HuH-7 (cell line): ENCODE results near the gene ZNF292.
"Not testable (repeated sequence)": the region's sequence is repeated elsewhere in the genome, so short reads cannot be mapped to it uniquely, and the experiment has no call there.

Source experiments
- DNase-seq: peaks from one replicate; pipeline ENCODE4 v3.0.0; 2011; ENCODE audit warnings: low spot score

Gene ZNF292

DNA sequence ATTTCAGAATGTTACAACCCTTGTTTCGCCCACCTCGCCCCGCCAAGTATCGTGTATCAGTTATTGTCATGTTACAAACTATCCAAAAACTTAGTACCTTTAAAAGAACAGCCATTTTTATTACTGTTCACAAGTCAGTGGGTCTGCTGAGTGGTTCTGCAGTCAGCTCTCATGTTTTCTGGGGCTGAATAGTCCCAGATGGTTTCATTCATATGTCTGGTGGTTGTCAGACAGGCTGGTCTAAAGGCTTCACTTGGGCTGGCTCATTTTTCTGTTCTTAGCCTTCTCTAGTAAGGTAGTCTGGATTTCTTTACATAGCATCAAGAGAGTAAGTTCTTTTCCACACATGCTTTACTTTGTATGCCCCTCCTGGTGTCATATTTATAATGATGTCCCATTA, 8.6 kb downstream of the ZNF292 start:
- no peak for DNase-seq

DNA sequence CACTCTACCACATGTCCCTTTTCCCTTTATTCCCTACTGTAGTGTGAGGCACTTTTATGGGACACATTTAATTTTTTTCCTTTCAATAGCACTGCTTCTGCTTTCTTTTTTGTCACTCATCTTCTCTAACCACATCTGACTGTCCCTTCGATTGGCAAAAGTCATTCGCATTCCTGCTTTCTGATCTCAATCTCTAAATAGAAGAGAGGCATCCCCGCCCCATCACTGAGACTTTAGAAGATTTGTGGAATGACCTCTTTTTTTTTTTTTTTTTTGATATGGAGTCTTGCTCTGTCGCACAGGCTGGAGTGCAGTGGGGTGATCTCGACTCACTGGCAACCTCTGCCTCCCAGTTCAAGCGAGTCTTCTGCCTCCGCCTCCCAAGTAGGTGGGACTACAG, 9.1 kb downstream of the ZNF292 start:
- no peak for DNase-seq

DNA sequence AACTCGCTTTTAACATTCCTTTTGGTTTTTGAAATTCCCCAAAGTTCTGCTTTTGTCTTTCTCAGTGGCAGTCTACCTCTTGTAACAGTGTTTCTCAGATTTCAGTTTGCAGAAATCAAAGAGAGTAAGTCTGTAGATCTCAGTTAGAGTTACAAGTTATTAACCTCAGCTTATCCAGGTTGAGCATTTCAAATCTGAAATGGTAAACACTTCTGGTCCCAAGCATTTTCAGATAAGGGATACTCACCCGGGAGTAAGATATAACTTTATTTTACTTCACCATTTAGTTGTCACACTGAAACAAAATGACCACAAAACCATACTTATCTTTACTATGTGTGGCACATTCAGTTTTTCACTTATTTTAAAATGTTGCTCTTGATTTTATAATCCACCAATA, 9.8 kb downstream of the ZNF292 start:
- no peak for DNase-seq

- DNase-seq, result no peak
Measured at GRCh38 chr6:87171938-87172633, 16.7 kb downstream of the ZNF292 start.

DNA sequence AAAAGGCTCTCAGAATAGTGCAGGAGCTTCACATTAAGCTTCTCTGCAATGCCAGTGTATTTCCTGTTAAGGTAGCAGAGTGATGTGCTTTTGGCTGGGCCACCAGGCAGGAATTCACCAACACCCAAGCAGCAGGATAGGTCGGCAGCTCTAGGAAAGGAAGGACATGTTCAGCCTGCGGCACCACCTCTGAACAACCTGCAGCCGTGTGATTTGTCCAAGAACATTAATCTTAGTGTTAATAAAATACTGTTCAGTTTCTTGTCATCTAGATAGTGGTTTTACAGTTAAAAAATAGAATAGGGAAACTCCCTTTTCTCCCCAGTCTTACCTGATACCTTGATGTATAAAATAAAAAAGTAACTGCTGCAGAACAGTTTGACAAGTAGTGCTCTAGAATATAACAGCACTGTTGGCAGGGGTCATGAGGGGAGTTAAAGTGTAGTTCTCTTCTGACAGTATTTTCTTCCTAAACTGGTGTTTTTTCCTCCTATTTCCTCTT, 18.8 kb downstream of the ZNF292 start:
- no peak for DNase-seq

GRCh38 chr6:87176493-87176892, 21.1 kb downstream of the ZNF292 start:
- DNase-seq, result no peak

DNA sequence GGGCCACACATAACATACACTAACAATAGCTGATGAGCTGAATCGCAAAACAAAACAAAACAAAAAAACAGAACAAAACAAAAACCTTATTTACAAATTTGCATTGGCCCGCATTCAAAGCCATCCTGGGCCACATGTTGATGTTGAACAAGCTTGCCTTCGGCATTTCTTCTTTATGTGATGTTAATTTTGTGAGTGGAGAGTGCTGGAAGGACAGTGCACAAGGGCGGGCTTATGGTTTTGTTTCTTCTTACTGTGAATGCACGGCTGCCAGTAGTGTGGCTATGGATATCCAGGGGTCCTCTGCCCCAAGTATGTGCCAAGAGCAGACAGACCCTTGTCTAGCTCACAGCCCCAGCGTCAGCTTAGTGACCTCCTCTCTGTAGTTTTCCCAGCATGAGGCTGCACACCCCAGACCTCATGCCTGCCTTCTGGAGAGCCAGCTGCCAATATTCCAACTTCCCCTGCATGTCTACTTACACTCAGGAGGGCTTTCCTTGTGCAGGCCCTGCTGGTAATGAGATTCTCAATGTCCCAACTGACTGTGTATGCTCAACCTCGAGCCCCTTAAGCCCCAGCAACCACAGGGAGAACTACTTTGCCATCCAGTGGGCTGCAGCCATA, 24.9 kb downstream of the ZNF292 start:
- no peak for DNase-seq

DNA sequence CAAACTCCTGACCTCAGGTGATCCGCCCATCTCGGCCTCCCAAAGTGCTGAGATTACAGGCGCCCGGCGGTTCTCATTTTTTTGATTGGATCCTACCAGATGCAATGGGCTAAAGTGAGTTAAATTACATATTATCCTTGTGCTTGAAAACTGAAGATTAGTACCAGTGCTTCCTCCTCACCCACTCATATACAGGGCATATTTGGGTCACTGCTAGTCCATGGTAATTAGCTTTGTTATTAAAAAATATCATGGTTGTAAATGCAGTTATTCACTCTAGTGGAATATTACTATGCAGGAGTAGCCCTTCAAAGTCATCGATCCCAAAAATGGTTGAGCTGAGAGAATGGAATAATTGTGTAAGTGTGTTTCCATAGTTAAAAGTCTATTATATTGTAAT, 26.5 kb downstream of the ZNF292 start:
- no peak for DNase-seq

- DNase-seq, result no peak
Measured at GRCh38 chr6:87182321-87182720, 27.0 kb downstream of the ZNF292 start.

GRCh38 chr6:87182940-87183339, 27.6 kb downstream of the ZNF292 start:
- no peak for DNase-seq

DNA sequence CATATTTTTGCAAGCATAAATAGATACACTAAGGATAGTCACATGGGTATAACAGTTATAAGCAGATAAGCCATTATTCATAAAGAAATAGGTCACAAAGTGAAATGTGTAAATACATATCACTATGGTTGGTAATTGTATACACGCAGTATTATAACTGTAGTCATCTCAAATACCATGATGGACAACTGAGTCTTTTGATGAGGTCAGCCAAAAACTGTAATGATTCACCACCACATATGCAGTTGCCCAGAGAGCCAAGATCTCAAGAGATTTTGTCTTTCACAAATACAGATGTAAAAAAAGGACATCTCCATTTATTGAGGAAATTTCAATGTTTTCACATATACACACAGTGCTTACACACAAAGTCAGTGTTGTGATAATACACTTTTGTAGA, 28.3 kb downstream of the ZNF292 start:
- DNase-seq, result no peak

DNA sequence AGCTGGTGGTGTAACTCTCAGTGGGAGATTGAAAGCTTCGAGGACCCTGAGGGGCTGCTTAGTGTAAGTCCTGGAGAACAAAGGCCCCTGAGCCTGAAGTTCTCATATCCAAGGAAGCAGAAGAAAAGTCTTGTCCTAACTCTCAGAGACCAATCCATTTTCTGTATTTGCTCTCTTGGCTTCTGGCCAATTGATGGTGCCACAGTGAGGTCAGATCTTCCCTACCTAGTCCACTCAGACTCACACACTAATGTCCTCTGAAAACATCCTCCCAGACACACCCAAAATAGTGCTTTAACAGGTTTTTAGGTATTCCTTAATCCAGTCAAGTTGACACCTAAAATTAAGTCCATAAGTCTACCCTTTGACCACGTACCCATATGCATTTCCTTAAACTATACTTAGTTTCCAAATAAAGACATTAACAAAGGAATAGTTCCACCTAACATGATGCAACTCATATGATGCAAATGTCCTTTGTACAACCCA, 29.4 kb downstream of the ZNF292 start:
- no peak for DNase-seq

GRCh38 chr6:87196275-87196842, 41.0 kb downstream of the ZNF292 start:
- DNase-seq, result no peak

GRCh38 chr6:87197547-87197946, 42.2 kb downstream of the ZNF292 start:
- DNase-seq, result no peak

GRCh38 chr6:87198022-87198810, 42.9 kb downstream of the ZNF292 start:
- DNase-seq, result not testable (repeated sequence)

DNA sequence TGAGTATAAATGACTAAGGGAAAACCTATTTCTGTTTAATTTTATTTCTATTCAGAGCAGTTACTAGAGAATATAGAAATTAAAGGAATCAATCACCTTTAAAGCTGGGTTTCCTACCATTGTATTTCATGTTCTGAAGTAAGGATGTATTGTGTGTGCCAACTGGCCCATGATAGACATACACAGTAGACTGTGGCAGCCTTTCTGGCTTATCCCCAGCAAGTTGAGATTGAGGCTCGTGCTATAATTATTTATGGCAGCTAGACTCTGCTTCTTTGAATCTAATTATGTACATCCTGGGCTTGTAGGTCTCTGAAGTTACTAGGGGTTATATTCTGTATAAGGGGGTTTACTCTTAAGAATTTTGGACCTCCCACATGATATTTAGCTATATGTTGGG, 44.4 kb downstream of the ZNF292 start:
- no peak for DNase-seq

GRCh38 chr6:87200469-87201175, 45.3 kb downstream of the ZNF292 start:
- no peak for DNase-seq

- no peak for DNase-seq
Measured at GRCh38 chr6:87203448-87204023, 48.2 kb downstream of the ZNF292 start.

GRCh38 chr6:87209812-87210211, 54.4 kb downstream of the ZNF292 start:
- DNase-seq, result no peak

- no peak for DNase-seq
Measured at GRCh38 chr6:87210979-87211378, 55.6 kb downstream of the ZNF292 start.

DNA sequence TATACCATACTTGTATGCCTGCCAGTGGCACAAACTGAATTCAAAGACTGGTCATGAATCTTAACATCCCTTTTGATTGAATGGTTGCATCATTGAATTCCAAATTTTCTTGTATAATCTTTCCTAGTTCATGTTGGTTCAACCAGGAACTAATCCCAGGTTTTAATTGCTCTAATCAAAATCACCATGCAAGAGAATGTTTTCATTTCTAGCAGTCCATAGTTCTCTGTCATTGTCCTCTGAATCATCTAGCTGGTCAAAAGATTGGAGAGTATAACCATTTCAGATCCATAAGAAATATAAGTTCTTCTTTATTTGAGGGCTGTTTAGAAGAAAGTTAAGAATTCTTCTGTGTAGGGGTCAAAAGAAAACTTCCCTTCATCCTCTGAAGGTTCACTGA, 57.2 kb downstream of the ZNF292 start:
- DNase-seq, result no peak

DNA sequence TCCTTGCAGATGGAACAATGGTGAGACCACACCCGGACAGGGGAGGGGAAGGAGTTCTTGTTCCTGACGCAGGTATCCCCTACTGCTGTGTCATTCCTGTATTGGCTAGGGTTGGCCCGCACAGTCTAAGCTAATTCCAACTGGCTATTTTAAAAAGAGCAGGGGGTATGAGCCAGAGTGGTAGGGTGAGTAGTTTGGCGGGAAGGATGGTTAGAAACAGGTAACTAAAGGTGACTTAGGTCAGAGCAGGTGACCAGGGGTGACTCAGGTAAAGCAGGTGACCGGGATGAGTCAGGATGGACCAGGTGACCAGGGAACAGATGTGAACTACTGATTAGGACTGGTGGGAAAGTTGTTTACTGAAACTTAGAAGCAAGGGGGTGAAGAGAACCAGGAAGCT, 58.0 kb downstream of the ZNF292 start:
- DNase-seq, result no peak
